Suprapubic skin (tissue), 4 donors: Measurements from ENCODE around the gene YIPF4. TPM values are rescaled to one million over a fixed set of nuclear protein-coding genes. Genes with fewer than 3 reads are reported as not detected.

ENCODE experiments used
- DNase-seq, 2 donors: peaks; one replicate each; pipeline ENCODE4 v3.0.0-alpha.2; 2019; ENCODE audit warnings: low spot score in 2 of 2
- H3K27ac ChIP-seq: fragments of 200-600 bp; sonication (generic); one replicate; pipeline ENCODE4 v1.5.1; 2019
- H3K27me3 ChIP-seq: fragments of 200-600 bp; sonication (generic); one replicate; pipeline ENCODE4 v1.5.1; 2019
- H3K36me3 ChIP-seq: fragments of 200-600 bp; sonication (generic); one replicate; pipeline ENCODE4 v1.5.1; 2019
- H3K4me1 ChIP-seq: fragments of 200-600 bp; sonication (generic); one replicate; pipeline ENCODE4 v1.5.1; 2019
- H3K4me3 ChIP-seq: fragments of 200-600 bp; sonication (generic); one replicate; pipeline ENCODE4 v1.5.1; 2019; ENCODE audit warnings: mild to moderate bottlenecking
- H3K9me3 ChIP-seq: fragments of 200-600 bp; sonication (generic); one replicate; pipeline ENCODE4 v1.5.1; 2019
- EP300 ChIP-seq: sonication (generic); formaldehyde crosslinking; IDR thresholded peaks from one replicate; pipeline ENCODE4 v1.6.1; 2017; ENCODE audit warnings: antibody characterized with exemption
- POLR2A ChIP-seq, 2 donors: fragments of 450-650 bp; IDR thresholded peaks; one replicate each; pipeline ENCODE4 v1.6.1; 2017; ENCODE audit warnings: antibody characterized with exemption in 2 of 2, mild to moderate bottlenecking in 2 of 2, moderate library complexity in 2 of 2
- POLR2AphosphoS5 ChIP-seq, 3 donors: sonication (generic); formaldehyde crosslinking; IDR thresholded peaks; one replicate each; pipeline ENCODE4 v1.6.1; 2017; ENCODE audit warnings: antibody characterized with exemption in 3 of 3
- WGBS: methylation state at CpG from one replicate; pipeline ENCODE4 v1.1.5; 2018; 5-methylcytosine and 5-hydroxymethylcytosine counted together
- total RNA-seq, 4 donors: library from RNA; depleted of rRNA; stranded (reverse); fragments of >200 nt; gene quantifications; one replicate each; pipeline ENCODE4 v1.1.0, GENCODE V29; 2016
- TF ChIP-seq, protein P1 (sequence below), 2 donors: fragments of 200-600 bp in 1 of 2; fragments of 450-650 bp in 1 of 2; sonication (generic) in 1 of 2; IDR thresholded peaks; one replicate each; pipeline ENCODE4 v1.5.1; 2016 to 2019; ENCODE audit warnings: antibody characterized with exemption in 2 of 2, mild to moderate bottlenecking in 1 of 2, moderate library complexity in 1 of 2

Gene YIPF4
- 10 to 100 TPM in 2 of 4 donors, 1 to 10 TPM in 2; 8.5 to 36.5 (median 19.8) TPM for total RNA-seq

DNA sequence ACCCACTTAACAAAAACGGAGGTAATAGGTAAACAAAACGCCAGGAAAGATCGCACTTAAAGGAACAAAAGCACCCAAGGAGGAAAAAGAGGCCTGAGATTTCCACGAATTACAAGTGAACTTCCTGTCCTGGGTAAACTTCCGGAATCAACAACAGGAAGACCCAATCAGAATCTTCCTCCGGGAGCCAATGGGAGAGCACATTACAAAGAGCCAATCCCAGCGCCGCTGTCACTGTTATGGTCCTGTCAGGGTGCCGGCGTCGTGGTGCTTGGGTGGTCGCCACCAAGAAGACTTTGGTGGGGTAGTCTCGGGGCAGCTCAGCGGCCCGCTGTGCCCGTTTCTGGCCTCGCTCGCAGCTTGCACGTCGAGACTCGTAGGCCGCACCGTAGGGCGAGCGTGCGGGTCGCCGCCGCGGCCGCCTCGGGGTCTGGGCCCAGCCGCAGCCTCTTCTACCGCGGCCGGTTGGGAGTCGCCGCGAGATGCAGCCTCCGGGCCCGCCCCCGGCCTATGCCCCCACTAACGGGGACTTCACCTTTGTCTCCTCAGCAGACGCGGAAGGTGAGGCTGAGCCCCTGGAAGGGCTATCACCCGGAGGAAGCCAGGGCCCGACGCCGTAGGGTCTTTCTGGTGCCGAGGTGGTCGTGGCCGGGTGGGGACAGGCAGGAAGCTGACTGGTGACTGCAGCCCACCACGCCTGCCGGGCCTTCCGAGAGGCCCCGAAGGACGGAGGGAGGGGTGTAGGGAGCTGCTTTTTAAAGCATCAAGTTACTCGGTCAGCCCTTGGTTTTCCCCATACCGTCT is at the start of gene YIPF4:
TSS of gene YIPF4 (plus strand) at position 231 of the 804 bp plus-strand sequence. CDS start at position 483, 252 bp downstream.
- peak within 1 kb of the TSS; percentile 100 for H3K4me3 ChIP-seq
- H3K4me1 ChIP-seq, result peaks cover 17% of the 10 kb centered on the region
- peak within 1 kb of the TSS; percentile 92 for H3K27ac ChIP-seq
- WGBS, result 1% methylated on average over 32 of the region's 59 CpGs
- no peaks in the 10 kb centered on the region for H3K9me3 ChIP-seq
- peaks cover 6% of the 10 kb centered on the region for H3K36me3 ChIP-seq
- TF ChIP-seq POLR2A (IDR thresholded peaks at IDR 0.05) (no peak), POLR2AphosphoS5 (IDR thresholded peaks at IDR 0.05) (peak in 2 of 3 donors; percentile 67 to 70), EP300 (no peak)
- DNase-seq, result peak; percentile 92 to 94
- H3K27me3 ChIP-seq, result no peaks in the 10 kb centered on the region

DNA sequence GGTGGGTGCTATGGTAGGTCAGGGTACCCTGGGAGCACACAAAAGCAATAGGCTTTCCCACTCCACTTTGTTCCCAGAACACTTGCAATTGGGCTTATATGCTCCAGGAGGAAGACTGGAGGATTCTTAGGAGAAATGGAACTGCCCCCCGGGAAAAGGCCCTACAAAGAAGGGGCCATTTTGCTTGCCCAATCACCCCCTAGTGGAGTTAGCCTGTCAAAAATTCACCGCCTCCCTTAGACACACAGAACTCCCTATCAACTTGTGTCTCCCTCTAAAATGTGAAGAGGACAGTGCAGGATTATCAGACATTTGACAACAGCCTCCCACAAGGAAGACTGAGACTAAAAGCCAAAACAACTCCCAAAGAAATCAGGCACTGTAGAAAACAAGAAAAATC is 49.5 kb upstream of the YIPF4 start:
- TF ChIP-seq, protein P1, sequence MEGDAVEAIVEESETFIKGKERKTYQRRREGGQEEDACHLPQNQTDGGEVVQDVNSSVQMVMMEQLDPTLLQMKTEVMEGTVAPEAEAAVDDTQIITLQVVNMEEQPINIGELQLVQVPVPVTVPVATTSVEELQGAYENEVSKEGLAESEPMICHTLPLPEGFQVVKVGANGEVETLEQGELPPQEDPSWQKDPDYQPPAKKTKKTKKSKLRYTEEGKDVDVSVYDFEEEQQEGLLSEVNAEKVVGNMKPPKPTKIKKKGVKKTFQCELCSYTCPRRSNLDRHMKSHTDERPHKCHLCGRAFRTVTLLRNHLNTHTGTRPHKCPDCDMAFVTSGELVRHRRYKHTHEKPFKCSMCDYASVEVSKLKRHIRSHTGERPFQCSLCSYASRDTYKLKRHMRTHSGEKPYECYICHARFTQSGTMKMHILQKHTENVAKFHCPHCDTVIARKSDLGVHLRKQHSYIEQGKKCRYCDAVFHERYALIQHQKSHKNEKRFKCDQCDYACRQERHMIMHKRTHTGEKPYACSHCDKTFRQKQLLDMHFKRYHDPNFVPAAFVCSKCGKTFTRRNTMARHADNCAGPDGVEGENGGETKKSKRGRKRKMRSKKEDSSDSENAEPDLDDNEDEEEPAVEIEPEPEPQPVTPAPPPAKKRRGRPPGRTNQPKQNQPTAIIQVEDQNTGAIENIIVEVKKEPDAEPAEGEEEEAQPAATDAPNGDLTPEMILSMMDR (IDR thresholded peaks at IDR 0.05), result no peak
- TF ChIP-seq POLR2A (IDR thresholded peaks at IDR 0.05), result no peak
- no peak for TF ChIP-seq POLR2AphosphoS5 (IDR thresholded peaks at IDR 0.05)
- TF ChIP-seq EP300, result no peak
- no peaks in the 10 kb centered on the region for H3K4me1 ChIP-seq

DNA sequence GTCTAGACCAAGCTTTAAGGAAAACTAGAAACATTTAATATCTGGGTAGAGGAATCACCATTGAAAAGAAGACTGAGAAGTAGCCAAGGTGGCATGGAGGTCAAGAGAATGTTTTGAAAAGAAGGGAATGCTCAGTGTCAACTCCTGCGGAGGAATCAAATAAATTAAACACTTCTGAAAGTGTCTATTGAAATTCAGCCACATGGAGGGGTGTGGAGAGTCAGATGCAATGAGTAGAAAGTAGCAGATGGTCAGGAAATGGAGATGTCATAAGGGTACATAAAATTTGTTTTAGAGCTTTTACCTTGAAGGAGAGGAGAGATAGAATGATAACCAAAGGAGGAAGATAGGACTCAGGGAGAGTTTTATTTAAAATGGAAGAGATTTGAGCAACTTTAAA is 48.1 kb upstream of the YIPF4 start:
- H3K36me3 ChIP-seq, result peaks cover 6% of the 10 kb centered on the region
- H3K27ac ChIP-seq, result no peak overlapping the region
- H3K9me3 ChIP-seq, result no peaks in the 10 kb centered on the region
- DNase-seq, result no peak
- 36% methylated on average over 1 of the region's 1 CpG for WGBS
- H3K27me3 ChIP-seq, result no peaks in the 10 kb centered on the region
- no peaks in the 10 kb centered on the region for H3K4me1 ChIP-seq
- no peak overlapping the region for H3K4me3 ChIP-seq
- TF ChIP-seq POLR2AphosphoS5 (IDR thresholded peaks at IDR 0.05) (no peak), EP300 (no peak)
- TF ChIP-seq, protein P1 (IDR thresholded peaks at IDR 0.05), result no peak

More for the DNA sequence above, 49.5 kb upstream of the YIPF4 start:
- Histone ChIP-seq H3K4me3 (no peak overlapping the region), H3K36me3 (peaks cover 10% of the 10 kb centered on the region), H3K27me3 (no peaks in the 10 kb centered on the region), H3K27ac (no peak overlapping the region), H3K9me3 (no peaks in the 10 kb centered on the region)
- WGBS, result 89% methylated on average over 2 of the region's 2 CpGs
- no peak for DNase-seq

DNA sequence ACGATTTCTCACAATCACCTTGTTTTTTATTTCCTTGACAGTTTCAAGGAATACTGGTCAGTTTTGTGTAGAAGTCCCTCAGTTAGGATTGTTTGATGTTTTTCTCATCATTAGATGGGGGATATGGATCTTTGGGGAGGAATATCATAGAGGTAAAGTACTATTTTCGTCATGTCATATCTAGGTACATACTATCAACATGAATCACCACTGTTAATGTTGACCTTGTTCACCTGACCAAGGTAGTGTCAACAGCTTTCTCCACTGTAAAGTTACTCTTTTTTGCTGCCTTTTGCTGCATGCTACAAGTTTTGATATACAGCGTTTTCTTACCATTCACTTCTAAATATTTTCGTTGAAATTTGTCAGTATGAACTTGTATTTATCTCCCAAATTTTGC is 45.7 kb upstream of the YIPF4 start:
- H3K27ac ChIP-seq, result no peak overlapping the region
- H3K36me3 ChIP-seq, result no peaks in the 10 kb centered on the region
- no peak for DNase-seq
- H3K9me3 ChIP-seq, result no peaks in the 10 kb centered on the region
- no peak for TF ChIP-seq POLR2A (IDR thresholded peaks at IDR 0.05)
- no peak for TF ChIP-seq EP300
- TF ChIP-seq, protein P1 (IDR thresholded peaks at IDR 0.05), result no peak
- TF ChIP-seq POLR2AphosphoS5 (IDR thresholded peaks at IDR 0.05), result no peak
- H3K4me3 ChIP-seq, result no peak overlapping the region
- H3K27me3 ChIP-seq, result no peaks in the 10 kb centered on the region
- peaks cover 9% of the 10 kb centered on the region for H3K4me1 ChIP-seq
- 96% methylated on average over 4 of the region's 4 CpGs for whole genome bisulfite sequencing

DNA sequence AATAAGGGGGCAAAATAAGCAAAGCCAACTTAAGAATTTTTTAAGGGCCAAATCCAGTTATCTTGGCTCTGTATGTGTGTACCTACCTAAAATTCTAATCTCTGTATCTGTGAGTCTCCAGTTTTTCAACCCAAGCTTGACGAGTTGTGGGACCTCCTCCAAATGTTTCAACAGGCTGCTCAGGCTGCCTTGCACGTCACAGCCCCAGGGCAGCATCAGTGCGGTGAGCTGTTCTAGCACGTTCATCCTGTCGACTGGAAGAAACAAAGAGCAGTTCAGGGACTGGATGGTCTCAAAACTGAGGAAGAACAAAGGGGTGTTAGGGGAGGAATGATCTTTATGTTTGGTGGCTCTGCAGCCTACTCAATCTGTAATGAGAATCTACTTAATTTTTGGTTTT is 42.4 kb upstream of the YIPF4 start:
- TF ChIP-seq POLR2AphosphoS5 (IDR thresholded peaks at IDR 0.05), result no peak
- TF ChIP-seq, protein P1 (IDR thresholded peaks at IDR 0.05), result no peak
- TF ChIP-seq POLR2A (IDR thresholded peaks at IDR 0.05), result no peak
- no peak for TF ChIP-seq EP300
- 44% methylated on average over 5 of the region's 5 CpGs for WGBS
- no peak for DNase-seq
- Histone ChIP-seq H3K9me3 (no peaks in the 10 kb centered on the region), H3K4me3 (no peak overlapping the region), H3K27me3 (no peaks in the 10 kb centered on the region), H3K4me1 (peaks cover 9% of the 10 kb centered on the region), H3K27ac (no peak overlapping the region), H3K36me3 (no peaks in the 10 kb centered on the region)
